COLO829 (cell line): Measurements from ENCODE around the gene ATP5F1D.
"Not testable (repeated sequence)": the region's sequence is repeated elsewhere in the genome, so short reads cannot be mapped to it uniquely, and the experiment has no call there.

ENCODE experiments used
- DNase-seq: peaks from one replicate; pipeline ENCODE4 v3.0.0; 2012; ENCODE audit warnings: low spot score

The ATP5F1D gene

GRCh38 chr19:1233115-1233667 is 8.4 kb upstream of the ATP5F1D start:
- DNase-seq, result no peak

- DNase-seq, result no peak
Observed at GRCh38 chr19:1234051-1234954, 7.2 kb upstream of the ATP5F1D start.

GRCh38 chr19:1234955-1235380 is 6.6 kb upstream of the ATP5F1D start:
- no peak for DNase-seq

GRCh38 chr19:1235625-1236538 is 5.7 kb upstream of the ATP5F1D start:
- DNase-seq, result no peak

- DNase-seq, result no peak
Observed at GRCh38 chr19:1236576-1236975, 5.0 kb upstream of the ATP5F1D start.

- no peak for DNase-seq
Observed at GRCh38 chr19:1237027-1237659, 4.4 kb upstream of the ATP5F1D start.

GRCh38 chr19:1237754-1238368 is 3.7 kb upstream of the ATP5F1D start, which contains the start of gene CBARP:
Gene CBARP (minus strand): TSS chr19:1238005. CDS start chr19:1236100, 1,905 bp downstream.
- DNase-seq, result no peak

GRCh38 chr19:1238369-1239303 is 2.9 kb upstream of the ATP5F1D start:
- DNase-seq, result no peak

GRCh38 chr19:1239420-1239795 is 2.1 kb upstream of the ATP5F1D start:
- DNase-seq, result no peak

- DNase-seq, result peak; percentile 95
Observed at GRCh38 chr19:1239796-1240737, 1.5 kb upstream of the ATP5F1D start.

GRCh38 chr19:1240925-1241324 is 626 bp upstream of the ATP5F1D start:
- DNase-seq, result no peak

GRCh38 chr19:1243768-1244692 is 2.5 kb downstream of the ATP5F1D start:
- peak; percentile 84 for DNase-seq

GRCh38 chr19:1244693-1245451 is 3.3 kb downstream of the ATP5F1D start:
- no peak for DNase-seq

- no peak for DNase-seq
Observed at GRCh38 chr19:1245494-1246264, 4.1 kb downstream of the ATP5F1D start.

- DNase-seq, result not testable (repeated sequence)
Observed at GRCh38 chr19:1246265-1247087, 4.9 kb downstream of the ATP5F1D start.

GRCh38 chr19:1247748-1248138 is 6.2 kb downstream of the ATP5F1D start:
- DNase-seq, result no peak
